Measurements from ENCODE around the gene PEX5L.
"Not testable (repeated sequence)": the region's sequence is repeated elsewhere in the genome, so short reads cannot be mapped to it uniquely, and the experiment has no call there.

PEX5L gene

DNA sequence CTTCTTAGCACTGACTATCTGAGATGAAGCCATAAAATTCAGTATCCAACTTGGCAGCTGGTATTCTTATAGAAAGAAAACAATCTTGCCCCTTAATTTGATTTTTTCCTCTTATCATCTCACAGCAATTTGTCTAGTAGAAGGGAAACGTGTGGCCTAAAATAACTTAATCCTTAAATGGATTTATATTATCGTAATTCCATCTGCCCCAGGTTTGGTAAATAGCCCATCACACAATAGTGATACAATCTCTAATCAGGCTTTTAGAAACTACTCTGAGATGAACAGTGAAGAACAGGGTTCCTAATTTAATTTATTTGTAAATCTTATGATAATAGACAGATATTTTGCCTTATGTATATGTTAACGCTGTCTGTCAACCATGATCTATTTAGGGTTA is 24.8 kb downstream of the PEX5L start:
- DNase-seq (ENCODE audit: extremely low read depth in 1 of 2, low read depth in 1 of 2), result no peak

DNA sequence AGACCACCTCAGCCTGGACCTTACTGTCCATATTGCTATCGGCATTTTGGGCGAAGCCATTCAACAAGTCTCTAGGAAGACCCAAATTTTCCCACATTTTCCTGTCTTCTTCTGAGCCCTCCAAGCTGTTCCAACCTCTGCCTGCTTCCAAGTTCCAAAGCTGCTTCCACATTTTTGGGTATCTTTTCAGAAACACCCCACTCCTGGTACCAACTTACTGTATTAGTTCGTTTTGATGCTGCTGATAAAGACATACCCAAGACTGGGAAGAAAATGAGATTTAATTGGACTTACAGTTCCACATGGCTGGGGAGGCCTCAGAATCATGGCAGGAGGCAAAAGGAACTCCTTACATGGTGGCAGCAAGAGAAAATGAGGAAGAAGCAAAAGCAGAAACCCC is 28.4 kb downstream of the PEX5L start:
- not testable (repeated sequence) for DNase-seq (ENCODE audit: extremely low read depth in 1 of 2, low read depth in 1 of 2)

DNA sequence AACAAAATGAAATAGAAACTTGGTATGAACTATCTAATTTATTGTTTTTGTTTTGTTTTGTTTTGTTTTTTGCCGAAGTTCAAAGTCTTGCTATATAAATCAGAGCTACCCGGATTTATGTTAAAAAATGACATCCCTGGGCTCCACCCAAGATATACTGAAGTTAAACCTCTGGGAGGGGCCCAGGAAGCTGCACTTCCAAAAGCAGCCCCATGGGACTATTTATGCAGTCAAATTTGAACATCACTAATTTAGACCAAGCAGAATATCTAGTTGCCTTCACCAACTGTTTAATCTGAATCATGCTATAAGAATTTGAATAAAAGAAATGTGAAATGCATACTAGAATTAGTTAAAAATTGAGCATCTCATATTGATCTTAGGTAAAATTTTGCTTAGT is 32.2 kb downstream of the PEX5L start:
- no peak for DNase-seq (ENCODE audit: extremely low read depth in 1 of 2, low read depth in 1 of 2)

DNA sequence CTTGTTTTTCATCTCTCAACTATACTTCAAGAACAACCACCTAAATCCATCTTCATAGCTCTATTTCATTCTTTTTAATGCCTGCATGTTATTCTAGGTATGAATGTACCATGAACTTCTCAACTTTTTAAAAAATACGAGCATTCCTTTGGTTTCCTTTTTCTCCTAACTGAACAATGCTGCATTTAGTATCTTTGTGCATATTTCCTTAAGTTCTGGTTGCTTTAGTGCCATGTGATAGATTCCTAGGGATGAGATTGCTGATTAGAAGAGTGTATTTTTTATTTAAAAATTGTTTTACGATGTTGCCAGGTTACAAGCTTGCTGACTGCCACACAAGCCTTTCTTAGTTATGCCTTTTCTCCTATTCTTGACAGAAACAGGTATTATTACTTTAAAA is 34.7 kb downstream of the PEX5L start:
- no peak for DNase-seq (ENCODE audit: extremely low read depth in 1 of 2, low read depth in 1 of 2)

DNA sequence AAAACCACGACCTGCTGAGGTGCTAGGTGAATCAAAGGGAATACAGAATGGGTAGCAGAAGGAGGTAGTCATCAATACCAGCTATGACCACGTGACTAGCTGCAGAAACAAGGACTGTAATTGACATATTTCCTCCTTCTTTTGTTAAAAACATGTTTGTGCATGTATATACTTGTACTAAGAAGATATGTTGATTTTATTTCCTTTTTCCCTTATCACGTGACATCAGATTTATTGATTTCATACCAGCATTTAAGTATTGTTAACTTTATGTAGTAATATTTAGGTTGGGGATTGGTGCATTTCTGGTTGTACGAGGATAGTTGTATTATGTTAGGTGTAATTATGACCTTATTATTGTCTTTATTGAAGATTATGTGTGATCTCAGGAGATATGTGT is 36.2 kb downstream of the PEX5L start:
- no peak for DNase-seq (ENCODE audit: extremely low read depth in 1 of 2, low read depth in 1 of 2)

DNA sequence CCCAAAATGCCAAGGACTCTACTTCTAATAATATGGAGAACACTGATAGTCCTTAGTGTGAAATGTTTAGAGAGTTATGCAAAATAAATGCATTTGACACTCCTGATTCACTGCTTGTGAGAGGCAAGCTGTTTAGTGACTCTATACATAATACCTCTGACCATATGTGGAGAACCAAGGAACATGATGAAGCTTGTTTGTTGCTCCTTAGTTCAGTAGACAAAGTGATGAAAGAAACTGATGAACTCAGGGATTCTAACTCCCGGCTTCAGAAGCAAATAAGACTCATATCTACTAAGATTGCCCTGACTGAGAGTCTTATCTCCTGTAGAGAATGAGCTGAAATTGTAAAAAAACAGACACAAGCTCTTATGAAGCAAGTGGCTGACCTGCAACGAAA is 41.3 kb downstream of the PEX5L start:
- no peak for DNase-seq (ENCODE audit: extremely low read depth in 1 of 2, low read depth in 1 of 2)

DNA sequence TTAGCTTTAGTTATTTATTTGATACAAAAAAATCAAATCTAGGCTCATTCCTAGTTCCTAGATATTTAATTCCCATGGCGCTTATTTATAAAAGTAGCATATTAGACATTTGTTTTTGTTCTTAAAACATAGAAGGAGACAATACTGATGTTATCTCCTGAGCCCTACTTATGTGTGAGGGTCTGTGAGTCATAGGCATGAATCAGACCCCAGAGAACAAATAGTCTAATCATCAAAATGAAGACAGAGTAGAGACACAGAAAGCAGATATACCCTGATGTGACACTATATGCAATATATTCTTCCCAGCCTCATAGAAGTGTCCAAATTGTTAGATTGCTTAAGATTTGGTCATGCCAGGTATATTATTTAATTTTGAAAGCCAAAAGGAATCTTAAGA is 44.9 kb downstream of the PEX5L start:
- no peak for DNase-seq (ENCODE audit: extremely low read depth in 1 of 2, low read depth in 1 of 2)

DNA sequence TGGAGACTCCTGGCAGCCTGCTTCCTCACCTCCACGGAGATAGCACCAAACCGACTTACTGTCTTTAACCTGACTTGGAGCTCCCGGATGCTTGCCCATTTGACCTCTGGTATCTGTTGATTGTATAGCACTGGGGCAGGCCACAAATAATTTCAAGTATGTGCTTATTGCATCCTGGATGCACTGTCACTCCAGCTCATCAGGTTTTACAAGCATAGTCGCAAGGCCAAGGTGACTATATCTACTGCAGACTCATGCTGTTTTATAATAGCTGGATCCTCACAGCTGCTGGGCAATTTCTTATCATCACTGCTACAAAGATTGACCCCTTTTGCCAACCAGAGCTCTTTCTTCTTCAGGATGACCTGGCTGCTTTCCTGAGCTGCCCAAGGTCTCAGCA is 45.6 kb downstream of the PEX5L start:
- no peak for DNase-seq (ENCODE audit: extremely low read depth in 1 of 2, low read depth in 1 of 2)

DNA sequence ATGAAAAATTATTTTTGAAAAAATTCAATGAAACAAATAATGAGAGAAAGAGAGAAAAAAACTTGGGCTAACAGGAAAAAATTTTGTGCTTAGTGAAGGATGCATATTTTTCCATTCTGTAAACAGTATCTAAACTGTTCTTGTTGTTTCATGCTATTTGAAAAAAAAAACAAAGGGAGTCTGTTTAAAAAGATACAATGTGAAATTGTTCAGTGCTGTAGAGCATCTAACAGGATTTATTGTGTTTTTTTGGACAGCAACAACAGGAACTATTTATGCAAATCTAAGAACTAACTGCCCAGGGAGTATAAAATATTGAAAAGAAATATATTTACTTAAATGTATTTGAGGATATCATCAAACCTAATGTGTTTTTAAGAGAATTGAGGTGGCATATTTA is 55.1 kb downstream of the PEX5L start:
- DNase-seq (ENCODE audit: extremely low read depth in 1 of 2, low read depth in 1 of 2), result no peak

DNA sequence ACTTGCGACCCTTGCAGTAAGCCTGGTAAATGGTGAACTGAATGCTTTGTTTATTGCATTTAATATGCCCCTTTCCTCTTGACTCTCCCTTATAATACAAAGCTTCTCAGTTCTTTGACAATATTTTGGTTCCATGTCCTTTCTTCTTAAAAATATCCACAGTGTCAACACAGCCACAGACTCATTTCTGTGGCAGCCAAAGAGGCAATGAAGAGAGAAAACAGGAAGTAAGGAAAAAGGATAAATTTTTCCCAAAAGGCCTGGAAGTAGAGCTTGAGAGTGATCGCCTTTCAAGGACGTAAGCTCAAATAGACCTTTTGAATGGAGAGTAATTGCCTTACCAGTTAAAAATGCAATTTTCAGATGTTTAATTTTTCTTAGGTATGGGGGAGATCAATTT is 59.4 kb downstream of the PEX5L start:
- no peak for DNase-seq (ENCODE audit: extremely low read depth in 1 of 2, low read depth in 1 of 2)

DNA sequence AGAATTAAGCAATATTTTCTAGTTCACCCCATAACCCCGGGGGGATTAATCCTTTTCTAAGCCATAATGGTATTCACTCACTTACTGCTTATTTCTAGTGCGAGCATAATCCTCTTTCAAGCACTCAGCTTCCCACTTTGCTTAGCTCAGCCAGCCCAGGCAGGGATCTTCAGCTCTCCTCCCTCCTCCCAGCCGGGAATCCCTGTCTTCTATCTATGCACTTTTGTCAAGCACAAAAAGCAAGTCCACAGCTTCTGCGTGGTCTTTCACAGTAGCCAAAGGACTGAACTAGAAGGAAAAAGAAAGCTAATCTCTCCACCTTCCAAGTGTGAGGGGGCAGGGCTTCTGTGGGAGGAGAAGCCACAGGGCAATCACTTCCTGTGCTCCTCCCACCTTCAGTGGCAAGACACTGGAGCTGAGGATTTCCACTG is 62.8 kb downstream of the PEX5L start:
- no peak for DNase-seq (ENCODE audit: extremely low read depth in 1 of 2, low read depth in 1 of 2)

DNA sequence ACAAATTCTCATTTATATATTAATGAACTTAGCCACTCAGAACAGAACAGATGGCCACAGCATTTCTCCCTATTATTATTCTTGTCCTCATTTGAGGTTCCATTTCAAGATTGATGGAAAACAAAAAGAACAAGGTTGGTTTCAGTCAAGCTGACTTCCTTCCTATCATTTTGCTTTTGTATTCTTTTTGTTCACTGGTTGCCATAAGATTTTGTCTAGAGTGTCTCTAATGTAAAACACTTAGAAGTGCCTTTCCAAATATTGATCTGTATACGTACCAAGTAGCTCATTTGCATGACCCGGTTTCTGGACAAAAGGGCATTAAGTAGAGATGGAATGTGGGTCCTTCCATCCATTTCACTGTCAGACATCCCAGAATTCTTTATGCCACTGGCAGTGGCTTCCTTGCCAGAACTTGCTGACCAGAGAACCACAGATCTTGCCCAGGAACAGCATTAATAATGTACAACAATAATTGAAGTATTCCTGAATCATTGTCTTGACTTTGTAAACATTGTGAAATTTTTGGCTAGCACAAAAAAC is 63.8 kb downstream of the PEX5L start:
- no peak for DNase-seq (ENCODE audit: extremely low read depth in 1 of 2, low read depth in 1 of 2)

DNA sequence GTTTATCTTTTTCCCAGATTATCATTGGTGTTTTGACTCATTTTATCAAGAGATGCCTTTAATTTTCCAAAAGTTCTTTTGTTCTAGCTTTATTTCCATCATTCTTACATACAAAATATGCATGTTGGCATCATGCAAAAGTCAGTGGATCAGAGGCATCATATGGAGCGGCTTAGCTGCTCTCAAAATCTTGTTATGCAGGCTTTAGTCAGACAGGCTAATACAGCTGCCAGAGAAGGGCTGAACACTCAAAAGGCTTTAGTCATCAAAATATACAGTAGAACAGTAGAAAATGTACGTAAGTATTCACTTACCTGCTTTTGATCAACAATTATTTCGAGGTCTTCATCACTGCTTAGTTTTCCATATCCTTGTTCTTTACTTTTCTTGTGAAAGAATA is 65.5 kb downstream of the PEX5L start:
- DNase-seq (ENCODE audit: extremely low read depth in 1 of 2, low read depth in 1 of 2), result no peak

DNA sequence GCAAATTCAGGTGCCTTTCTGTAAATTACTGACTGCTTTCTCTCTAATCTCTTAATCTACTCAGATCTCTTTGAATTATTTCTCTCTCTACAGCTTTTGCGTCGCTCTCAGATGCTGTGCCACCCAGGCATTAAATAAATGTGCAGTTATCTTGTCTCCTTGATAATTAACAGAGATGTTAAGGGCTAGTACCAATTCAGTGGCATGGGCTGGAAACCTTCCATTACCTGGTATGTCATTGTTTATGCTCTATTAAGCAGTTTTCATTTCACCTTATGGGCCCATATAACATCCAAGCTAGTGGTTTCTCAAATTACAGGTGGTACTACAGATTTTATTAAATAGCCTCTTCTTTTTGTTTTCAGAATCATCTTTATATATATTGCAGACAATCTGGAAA is 66.0 kb downstream of the PEX5L start:
- no peak for DNase-seq (ENCODE audit: extremely low read depth in 1 of 2, low read depth in 1 of 2)

DNA sequence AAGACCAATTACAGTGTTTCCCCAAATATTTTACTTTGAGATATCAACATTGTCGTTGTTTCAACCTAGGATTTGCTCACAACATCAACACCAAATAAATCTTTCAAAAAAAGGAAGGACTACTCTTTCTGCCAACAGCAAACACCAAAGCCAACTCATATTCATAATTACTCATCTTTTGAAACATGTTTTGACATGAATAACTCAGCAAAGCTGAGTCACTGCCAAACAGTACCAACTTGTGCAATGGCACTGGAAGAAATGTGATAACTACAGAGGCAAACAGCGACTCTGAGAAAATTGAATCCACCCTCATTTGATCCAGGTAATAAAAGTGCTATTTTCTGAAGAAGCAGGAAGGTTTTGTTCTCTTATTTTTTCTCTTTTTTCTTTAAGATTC is 67.2 kb downstream of the PEX5L start:
- DNase-seq (ENCODE audit: extremely low read depth in 1 of 2, low read depth in 1 of 2), result no peak

DNA sequence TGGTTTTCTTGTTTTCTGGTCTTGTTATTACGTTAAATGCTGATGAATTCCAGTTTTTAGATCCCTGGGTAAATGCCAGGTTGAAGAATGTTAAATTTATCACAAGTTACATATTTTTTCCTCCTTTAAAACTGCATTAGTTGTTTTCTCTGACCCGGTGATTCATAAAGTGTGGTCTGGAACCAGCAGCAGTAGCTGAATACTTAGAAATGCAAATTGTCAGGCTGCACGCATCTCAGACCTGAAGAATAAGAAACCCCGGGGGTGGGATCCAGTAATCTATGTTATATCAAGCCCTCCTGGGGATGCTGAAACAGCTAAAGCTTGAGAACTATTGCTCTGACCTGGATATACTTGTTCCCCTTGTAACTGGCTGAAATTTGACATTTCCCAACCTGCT is 69.1 kb downstream of the PEX5L start:
- DNase-seq (ENCODE audit: extremely low read depth in 1 of 2, low read depth in 1 of 2), result no peak

DNA sequence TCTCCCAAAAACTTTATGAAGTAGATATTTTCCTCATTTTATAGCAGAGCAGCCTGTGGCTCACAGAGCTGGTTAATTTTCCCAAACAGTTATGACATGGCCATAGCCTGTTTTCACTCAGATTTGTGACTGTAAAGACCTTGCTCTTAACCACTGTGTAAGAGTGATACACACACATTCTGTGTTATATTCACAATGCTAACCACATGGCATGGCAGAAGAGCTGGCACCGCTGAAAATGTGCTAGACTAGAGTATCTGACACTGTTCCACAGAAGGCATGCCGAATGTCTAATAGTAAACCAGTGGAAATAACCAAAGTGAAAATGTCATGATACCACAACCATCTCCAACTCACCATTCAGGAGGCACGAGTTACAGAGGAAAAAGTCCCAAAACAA is 71.8 kb downstream of the PEX5L start:
- DNase-seq (ENCODE audit: extremely low read depth in 1 of 2, low read depth in 1 of 2), result no peak

DNA sequence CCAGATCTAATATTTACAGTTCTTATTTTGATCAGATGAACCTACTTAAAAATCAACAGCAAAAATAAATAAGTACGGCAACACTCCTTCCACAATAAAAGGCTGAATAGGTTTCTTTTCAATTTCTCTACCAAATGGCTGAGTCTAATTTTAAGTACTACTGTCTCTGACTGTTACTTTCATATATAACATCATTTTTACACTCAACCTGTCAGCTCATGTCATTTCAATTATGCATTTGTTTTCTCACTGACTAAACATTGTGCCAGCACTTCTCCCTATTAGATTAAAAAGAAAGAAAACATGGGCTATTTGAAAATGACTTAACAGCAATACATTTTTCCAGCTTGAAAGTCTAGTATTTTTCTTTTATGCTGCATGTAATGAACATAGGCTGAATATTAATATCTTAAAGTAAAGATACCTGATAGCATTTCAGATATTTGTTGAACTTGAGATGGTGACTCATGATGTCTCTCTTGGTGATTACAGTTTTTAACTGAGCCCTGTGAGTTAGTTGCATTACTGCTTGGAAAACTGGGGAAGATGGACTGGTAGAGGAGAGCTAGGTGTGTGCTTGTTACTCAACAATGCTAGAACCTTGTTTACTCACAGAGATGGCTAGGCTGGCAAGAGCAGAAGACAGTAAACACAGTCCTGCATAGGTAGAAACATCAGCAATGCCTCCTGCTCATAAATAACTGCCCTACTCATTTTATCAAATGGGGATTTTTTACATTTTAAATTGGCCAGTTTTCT is 73.9 kb downstream of the PEX5L start:
- DNase-seq (ENCODE audit: extremely low read depth in 1 of 2, low read depth in 1 of 2), result no peak

DNA sequence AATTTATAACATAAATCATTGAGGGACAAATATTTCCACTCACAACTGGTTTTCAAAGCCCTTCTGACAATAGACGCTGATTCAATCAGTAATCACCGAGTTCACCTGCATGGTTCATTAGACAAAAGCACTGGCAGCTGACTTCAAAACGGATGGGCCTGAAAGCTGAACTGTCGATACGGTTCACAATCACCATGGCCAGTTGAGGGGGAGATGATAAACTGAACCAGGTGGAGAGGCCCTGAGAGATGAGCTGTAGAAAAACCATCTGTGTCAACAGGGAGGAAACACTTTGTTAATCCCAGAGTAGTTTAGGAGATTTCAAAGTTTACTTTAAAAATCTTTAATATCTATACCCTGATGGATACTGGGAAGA is 75.0 kb downstream of the PEX5L start:
- no peak for DNase-seq (ENCODE audit: extremely low read depth in 1 of 2, low read depth in 1 of 2)

DNA sequence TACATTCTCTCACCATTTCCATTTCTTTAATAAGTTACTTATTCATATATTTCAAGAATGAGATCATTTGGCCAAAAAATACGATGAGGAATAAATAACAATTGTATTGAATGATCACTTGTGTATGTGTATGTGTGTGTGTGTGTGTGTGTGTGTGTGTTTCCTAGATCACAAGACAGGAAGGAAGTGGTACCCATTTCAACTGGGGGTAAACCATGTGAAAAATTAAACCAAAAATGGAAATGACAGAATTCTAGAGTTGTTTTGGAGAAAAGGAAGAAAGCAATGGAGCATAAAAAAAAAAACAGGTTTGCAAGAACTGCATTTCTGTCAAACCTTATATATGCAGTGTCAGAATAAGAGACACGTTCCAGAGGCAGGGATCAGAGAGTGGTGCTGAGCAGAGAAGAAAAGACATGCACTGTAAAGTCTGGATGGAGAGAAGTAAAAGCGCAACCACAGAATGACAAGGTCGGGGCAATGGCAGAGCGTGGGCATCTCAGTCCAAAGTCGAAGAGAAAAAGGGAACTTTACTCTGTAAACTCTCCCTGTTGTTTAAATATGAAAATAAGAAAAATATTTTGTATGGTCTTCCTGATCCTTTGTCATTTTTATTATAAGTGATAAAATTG is 75.5 kb downstream of the PEX5L start:
- DNase-seq (ENCODE audit: extremely low read depth in 1 of 2, low read depth in 1 of 2), result no peak

DNA sequence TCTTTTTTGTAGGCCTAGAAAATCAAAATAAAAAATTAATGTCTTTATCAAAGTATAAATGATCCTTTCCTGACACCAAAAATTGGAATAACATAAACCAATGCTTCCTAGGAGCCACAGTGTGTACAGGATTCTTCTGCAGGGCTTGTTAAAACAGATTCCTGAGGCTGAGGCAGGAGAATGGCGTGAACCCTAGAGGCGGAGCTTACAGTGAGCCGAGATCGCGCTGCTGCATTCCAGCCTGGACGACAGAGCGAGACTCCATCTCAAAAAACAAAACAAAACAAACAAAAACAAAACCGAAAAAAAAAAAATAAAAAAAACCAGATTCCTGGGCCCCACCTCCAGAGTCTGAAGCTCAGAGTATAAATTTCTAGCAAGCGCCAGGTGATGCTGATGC is 78.0 kb downstream of the PEX5L start:
- no peak for DNase-seq (ENCODE audit: extremely low read depth in 1 of 2, low read depth in 1 of 2)

DNA sequence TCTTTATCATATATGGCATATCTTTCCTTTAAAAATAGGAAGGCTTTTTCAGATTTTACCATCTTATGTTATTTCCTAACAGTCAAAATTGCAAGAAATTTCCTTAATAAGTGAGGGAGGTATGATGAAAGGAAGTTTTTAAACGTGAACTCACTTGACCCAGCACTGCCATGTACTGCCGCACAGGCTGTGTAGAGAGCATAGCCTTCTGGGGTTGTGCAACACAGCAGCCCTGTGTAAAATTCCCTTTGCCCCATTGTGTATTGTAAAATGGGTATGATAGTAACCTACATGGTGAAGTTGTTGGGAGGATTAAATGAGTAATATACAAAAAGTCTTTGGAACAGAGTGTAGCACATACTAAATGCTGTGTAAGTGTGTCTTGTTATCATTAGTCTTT is 78.6 kb downstream of the PEX5L start:
- no peak for DNase-seq (ENCODE audit: extremely low read depth in 1 of 2, low read depth in 1 of 2)

Measured in activated CD8-positive, alpha-beta memory T cell treated with anti-CD3 and anti-CD28 coated beads for 1 hour (primary cell).